ENCODE measurements around the gene NPC2.

The NPC2 gene

GRCh38 chr14:74526854-74527585 is 33.9 kb upstream of the NPC2 start:
- TF ChIP-seq CTCF (IDR thresholded peaks at IDR 0.05; ENCODE audit: extremely low read depth, missing control alignments), result no peak

GRCh38 chr14:74525361-74525851 is 32.3 kb upstream of the NPC2 start:
- DNase-seq (ENCODE audit: low spot score), result no peak
- TF ChIP-seq CTCF (IDR thresholded peaks at IDR 0.05; ENCODE audit: extremely low read depth, missing control alignments), result no peak

More at GRCh38 chr14:74526854-74527585, 33.9 kb upstream of the NPC2 start:
- no peak for DNase-seq (ENCODE audit: low spot score)

DNA sequence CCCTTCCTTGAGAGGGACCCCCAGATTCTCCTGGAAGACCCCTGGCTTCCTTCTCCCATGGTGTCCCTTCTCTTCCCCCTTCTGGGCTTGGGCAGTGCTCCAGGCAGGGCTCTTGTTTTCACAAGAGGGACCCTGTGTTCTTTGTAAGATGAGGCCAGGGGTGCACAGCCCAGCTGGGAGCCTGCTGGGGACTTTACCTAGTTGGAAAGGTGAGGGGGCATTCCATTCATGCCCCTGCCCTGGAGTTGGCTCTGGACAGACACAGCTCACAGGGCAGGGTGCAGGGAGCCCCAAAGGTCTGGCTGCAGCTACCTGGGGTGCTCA is 31.7 kb upstream of the NPC2 start:
- DNase-seq (ENCODE audit: low spot score), result no peak
- no peak for TF ChIP-seq CTCF (IDR thresholded peaks at IDR 0.05; ENCODE audit: extremely low read depth, missing control alignments)

GRCh38 chr14:74524076-74524811 is 31.1 kb upstream of the NPC2 start:
- TF ChIP-seq CTCF (IDR thresholded peaks at IDR 0.05; ENCODE audit: extremely low read depth, missing control alignments), result no peak
- no peak for DNase-seq (ENCODE audit: low spot score)

- DNase-seq (ENCODE audit: low spot score), result no peak
- TF ChIP-seq CTCF (IDR thresholded peaks at IDR 0.05; ENCODE audit: extremely low read depth, missing control alignments), result no peak
These were observed 29.6 kb upstream of the NPC2 start for GRCh38 chr14:74522740-74523139.

- no peak for DNase-seq (ENCODE audit: low spot score)
- TF ChIP-seq CTCF (IDR thresholded peaks at IDR 0.05; ENCODE audit: extremely low read depth, missing control alignments), result no peak
These were observed 28.7 kb upstream of the NPC2 start for GRCh38 chr14:74521756-74522155.

- no peak for TF ChIP-seq CTCF (IDR thresholded peaks at IDR 0.05; ENCODE audit: extremely low read depth, missing control alignments)
- no peak for DNase-seq (ENCODE audit: low spot score)
These were observed 26.4 kb upstream of the NPC2 start for GRCh38 chr14:74519316-74520074.
